A549 (cell line): ENCODE data around the gene ARHGAP10. TPM values are rescaled to one million over a fixed set of nuclear protein-coding genes. Genes with fewer than 3 reads are reported as not detected.

Experiments used
- ATAC-seq, 2 experiments: fragments of 200-7000 bp in 1 of 2; fragments of >200 bp in 1 of 2; cut with Nextera tagmentation in 1 of 2; cut with Tn5 transposase in 1 of 2; 3 replicates each; pipeline versions ENCODE4 v1.8.0 to v1.9.1; 2018 to 2020; ENCODE audit warnings: mild to moderate bottlenecking in 1 of 2, moderate library complexity in 1 of 2
- CTCF ChIA-PET: fragments of 300-600 bp; sonication (Branson Sonifier 250); formaldehyde crosslinking; extraction: SDS; loops from one replicate; lab custom pipeline; 2021; ENCODE audit warnings: antibody characterized with exemption, inconsistent platforms; lab: Yijun Ruan, JAX
- POLR2A ChIA-PET: fragments of 350-600 bp; formaldehyde crosslinking; extraction: SDS; loops from one replicate; lab custom pipeline; 2021; ENCODE audit warnings: antibody characterized with exemption, inconsistent platforms; lab: Yijun Ruan, JAX
- DNase-seq, 2 experiments: peaks; one replicate each; pipeline versions ENCODE4 v3.0.0 to v3.0.0-alpha.2; 2011 to 2016; ENCODE audit warnings: low read depth in 1 of 2, low spot score in 1 of 2
- FAIRE-seq: peaks from 2 replicates; lab custom pipeline; 2011; peaks lifted over from hg19 to GRCh38; lab: Jason Lieb, UNC
- H3K27ac ChIP-seq, 2 experiments: fragments of >200 bp; sonication (Bioruptor Twin); formaldehyde crosslinking; 3 replicates each; pipeline ENCODE4 v1.5.1; 2016 to 2017
- H3K4me1 ChIP-seq: fragments of >200 bp; sonication (Bioruptor Twin); formaldehyde crosslinking; 3 replicates; pipeline ENCODE4 v1.6.1; 2016
- H3K4me2 ChIP-seq: fragments of >200 bp; sonication (Bioruptor Twin); formaldehyde crosslinking; 3 replicates; pipeline ENCODE4 v1.6.1; 2016
- H3K4me3 ChIP-seq: fragments of >200 bp; sonication (Bioruptor Twin); formaldehyde crosslinking; 3 replicates; pipeline ENCODE4 v1.5.1; 2016
- H3K9me3 ChIP-seq: fragments of >200 bp; sonication (Bioruptor Twin); formaldehyde crosslinking; 3 replicates; pipeline ENCODE4 v1.6.1; 2016
- ATOH8 ChIP-seq: fragments of 250-450 bp; sonication (Bioruptor Pico); IDR thresholded peaks from 2 replicates; pipeline ENCODE4 v1.5.0; 2020; ENCODE audit warnings: low read depth, mild to moderate bottlenecking, moderate library complexity
- BCL3 ChIP-seq: fragments of >200 bp; sonication (Bioruptor Twin); formaldehyde crosslinking; IDR thresholded peaks from 3 replicates; pipeline ENCODE4 v1.6.1; 2016
- CBX8 ChIP-seq: fragments of 200-600 bp; sonication (generic); IDR thresholded peaks from 2 replicates; pipeline ENCODE4 v1.6.1; 2016
- CEBPB ChIP-seq, 2 experiments: fragments of >200 bp in 1 of 2; sonication (Bioruptor Twin) in 1 of 2; formaldehyde crosslinking in 1 of 2; IDR thresholded peaks; 2 replicates each; pipeline ENCODE4 v1.6.1; 2012 to 2016
- CHD4 ChIP-seq: fragments of 200-600 bp; sonication (generic); IDR thresholded peaks from 2 replicates; pipeline ENCODE4 v1.6.1; 2016; ENCODE audit warnings: antibody characterized with exemption, mild to moderate bottlenecking, borderline replicate concordance
- EHMT2 ChIP-seq: fragments of 200-600 bp; sonication (generic); IDR thresholded peaks from 2 replicates; pipeline ENCODE4 v1.6.1; 2016; ENCODE audit warnings: antibody characterized with exemption, low read depth, mild to moderate bottlenecking, moderate library complexity
- ESRRA ChIP-seq: fragments of 150-350 bp; IDR thresholded peaks from 2 replicates; pipeline ENCODE4 v1.6.1; 2014; ENCODE audit warnings: mild to moderate bottlenecking, low read length, borderline replicate concordance
- FOSL2 ChIP-seq, 2 experiments: fragments of 450-650 bp in 1 of 2; fragments of >200 bp in 1 of 2; sonication (Bioruptor Twin) in 1 of 2; formaldehyde crosslinking; IDR thresholded peaks; 2 replicates each; pipeline versions ENCODE4 v1.5.0 to v1.6.1; 2016 to 2020; ENCODE audit warnings: mild to moderate bottlenecking in 1 of 2, moderate library complexity in 1 of 2
- GATA3 ChIP-seq: IDR thresholded peaks from 2 replicates; pipeline ENCODE4 v1.6.1; 2012; ENCODE audit warnings: borderline replicate concordance
- HEYL ChIP-seq: fragments of 250-450 bp; sonication (Bioruptor Pico); IDR thresholded peaks from 2 replicates; pipeline ENCODE4 v1.8.0; 2021; ENCODE audit warnings: mild to moderate bottlenecking, moderate library complexity
- JUN ChIP-seq, 2 experiments: fragments of >200 bp; sonication (Bioruptor Twin); formaldehyde crosslinking; IDR thresholded peaks; 2 replicates in 1 of 2; 3 replicates in 1 of 2; pipeline ENCODE4 v1.6.1; 2016 to 2017
- JUNB ChIP-seq: fragments of >200 bp; sonication (Bioruptor Twin); formaldehyde crosslinking; IDR thresholded peaks from 2 replicates; pipeline ENCODE4 v1.6.1; 2016
- KDM5A ChIP-seq: fragments of 200-600 bp; sonication (generic); IDR thresholded peaks from 2 replicates; pipeline ENCODE4 v1.6.1; 2016; ENCODE audit warnings: antibody characterized with exemption, mild to moderate bottlenecking
- MAZ ChIP-seq: fragments of 150-350 bp; IDR thresholded peaks from 2 replicates; pipeline ENCODE4 v1.6.1; 2014; ENCODE audit warnings: antibody characterized with exemption, low read depth, low read length, borderline replicate concordance
- MYC ChIP-seq: IDR thresholded peaks from 2 replicates; pipeline ENCODE4 v1.6.1; 2012; ENCODE audit warnings: mild to moderate bottlenecking, inconsistent platforms, low read length, improper control_type of control experiment, borderline replicate concordance
- NFE2L2 ChIP-seq: fragments of 150-350 bp; conservative IDR thresholded peaks from 2 replicates; pipeline ENCODE4 v1.6.1; 2014; ENCODE audit warnings: low read length
- NPAS2 ChIP-seq: fragments of 250-450 bp; sonication (Bioruptor Pico); IDR thresholded peaks from 2 replicates; pipeline ENCODE4 v1.8.0; 2022; ENCODE audit warnings: mild to moderate bottlenecking, moderate library complexity, borderline replicate concordance
- PHF8 ChIP-seq: fragments of 200-600 bp; sonication (generic); IDR thresholded peaks from 2 replicates; pipeline ENCODE4 v1.6.1; 2016; ENCODE audit warnings: low read depth, mild to moderate bottlenecking, antibody characterized with exemption, moderate library complexity, borderline replicate concordance
- POLR2A ChIP-seq: IDR thresholded peaks from 2 replicates; pipeline ENCODE4 v1.6.1; 2012; ENCODE audit warnings: mild to moderate bottlenecking, low read length
- POLR2AphosphoS2 ChIP-seq: conservative IDR thresholded peaks from 2 replicates; pipeline ENCODE4 v1.6.1; 2012; ENCODE audit warnings: low read length, improper control_type of control experiment, inconsistent platforms
- RARB ChIP-seq: fragments of 250-450 bp; sonication (Bioruptor Pico); IDR thresholded peaks from 2 replicates; pipeline ENCODE4 v1.8.0; 2021; ENCODE audit warnings: mild to moderate bottlenecking, moderate library complexity
- RCOR1 ChIP-seq: fragments of 150-350 bp; IDR thresholded peaks from 2 replicates; pipeline ENCODE4 v1.6.1; 2014; ENCODE audit warnings: antibody characterized with exemption, low read length, low read depth
- RNF2 ChIP-seq: fragments of 200-600 bp; sonication (generic); IDR thresholded peaks from 2 replicates; pipeline ENCODE4 v1.6.1; 2016; ENCODE audit warnings: low read depth, mild to moderate bottlenecking, antibody characterized with exemption, moderate library complexity, borderline replicate concordance
- USF2 ChIP-seq: fragments of 450-650 bp; IDR thresholded peaks from 2 replicates; pipeline ENCODE4 v1.6.1; 2014; ENCODE audit warnings: antibody characterized with exemption
- ZSCAN20 ChIP-seq: fragments of 250-450 bp; sonication (Bioruptor Pico); IDR thresholded peaks from 2 replicates; pipeline ENCODE4 v1.8.0; 2022; ENCODE audit warnings: mild to moderate bottlenecking, moderate library complexity
- WGBS: methylation state at CpG from one replicate; pipeline ENCODE4 v1.1.6; 2017; ENCODE audit errors: missing lambda C conversion rate; 5-methylcytosine and 5-hydroxymethylcytosine counted together
- polyA plus RNA-seq, 4 experiments: library from polyadenylated mRNA; depleted of rRNA in 3 of 4; stranded (reverse); fragments of >200 nt; fragmentation: RNase III in 1 of 4; extraction: RNeasy Plus Mini Kit Qiagen cat#74134 plus additional on column Dnase treatment in 1 of 4; gene quantifications; 2 replicates in 3 of 4; 3 replicates in 1 of 4; pipeline ENCODE4 v1.2.3, GENCODE V29; 2011 to 2017
- TF ChIP-seq, protein P1 (sequence below): fragments of 150-350 bp; IDR thresholded peaks from 2 replicates; pipeline ENCODE4 v1.6.1; 2014; ENCODE audit warnings: low read depth, mild to moderate bottlenecking, low read length
- TF ChIP-seq, protein P2 (sequence below): fragments of >200 bp; sonication (Bioruptor Twin); formaldehyde crosslinking; IDR thresholded peaks from 2 replicates; pipeline ENCODE4 v1.6.1; 2016

Gene ARHGAP10
- polyA plus RNA-seq, 2 of the 4 experiments (the other 2 are of a cell fraction) = 7.0 to 7.2 TPM

DNA sequence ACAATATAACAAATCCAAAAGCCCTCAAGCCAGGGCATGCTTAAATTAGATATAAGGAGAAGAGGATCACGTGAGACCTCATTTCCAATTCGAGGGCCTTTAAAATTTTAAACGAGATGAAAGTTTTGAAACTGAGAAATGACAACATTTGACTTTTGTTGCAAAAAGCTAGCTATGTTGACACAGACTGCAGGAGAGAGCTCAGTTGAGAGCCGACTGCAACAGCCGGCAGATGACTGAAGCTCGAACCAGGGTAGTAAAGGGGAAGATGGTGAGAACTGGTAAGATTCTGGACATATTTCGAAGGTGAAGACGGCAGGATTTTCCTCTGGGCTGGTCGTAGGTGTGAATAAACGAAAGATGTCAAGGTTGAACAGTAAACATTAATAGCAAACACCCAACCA lies 48.7 kb upstream of the ARHGAP10 start:
- ATAC-seq (peak; percentile 38 to 41; a peak in 3 of 6 replicates), DNase-seq (no peak), FAIRE-seq (no peak)
- CTCF ChIA-PET = interaction anchor here (0.8 to 2.8 kb wide), 2 partner anchors 20 to 183 kb away, joined by 3 to 13 read pairs; no protein-coding TSS in a partner anchor
- no peaks in the 10 kb centered on the region for H3K9me3 ChIP-seq
- peak overlapping the region; percentile 67 for H3K4me3 ChIP-seq
- POLR2A ChIA-PET = interaction anchor here (1.4 to 1.8 kb wide), 4 partner anchors 19 to 184 kb away, joined by 4 to 10 read pairs (median 8); partner anchors contain the start of genes ARHGAP10 and TMEM184C
- H3K27ac ChIP-seq = peak overlapping the region; percentile 84 to 90
- 6% methylated on average over 10 of the region's 10 CpGs for WGBS
- no peak for TF ChIP-seq JUNB
- no peak for TF ChIP-seq RARB (CRISPR knock-in tag)
- TF ChIP-seq ZSCAN20 = no peak
- TF ChIP-seq MAZ = no peak
- no peak for TF ChIP-seq RCOR1
- TF ChIP-seq NFE2L2 = no peak
- TF ChIP-seq ESRRA = no peak
- no peak for TF ChIP-seq HEYL
- TF ChIP-seq EHMT2 = no peak
- TF ChIP-seq GATA3 = no peak
- TF ChIP-seq POLR2AphosphoS2 = no peak
- TF ChIP-seq, protein P1, sequence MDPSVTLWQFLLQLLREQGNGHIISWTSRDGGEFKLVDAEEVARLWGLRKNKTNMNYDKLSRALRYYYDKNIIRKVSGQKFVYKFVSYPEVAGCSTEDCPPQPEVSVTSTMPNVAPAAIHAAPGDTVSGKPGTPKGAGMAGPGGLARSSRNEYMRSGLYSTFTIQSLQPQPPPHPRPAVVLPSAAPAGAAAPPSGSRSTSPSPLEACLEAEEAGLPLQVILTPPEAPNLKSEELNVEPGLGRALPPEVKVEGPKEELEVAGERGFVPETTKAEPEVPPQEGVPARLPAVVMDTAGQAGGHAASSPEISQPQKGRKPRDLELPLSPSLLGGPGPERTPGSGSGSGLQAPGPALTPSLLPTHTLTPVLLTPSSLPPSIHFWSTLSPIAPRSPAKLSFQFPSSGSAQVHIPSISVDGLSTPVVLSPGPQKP = no peak
- TF ChIP-seq USF2 = no peak
- TF ChIP-seq CEBPB (IDR thresholded peaks at IDR 0.05) = no peak
- no peak for TF ChIP-seq MYC
- TF ChIP-seq KDM5A = no peak
- 0 out of 3 replicates have a peak, but pooled peaks cover 3% of the 10 kb centered on the region for H3K4me1 ChIP-seq
- peak overlapping the region; percentile 78 for H3K4me2 ChIP-seq

- TF ChIP-seq, protein P2, sequence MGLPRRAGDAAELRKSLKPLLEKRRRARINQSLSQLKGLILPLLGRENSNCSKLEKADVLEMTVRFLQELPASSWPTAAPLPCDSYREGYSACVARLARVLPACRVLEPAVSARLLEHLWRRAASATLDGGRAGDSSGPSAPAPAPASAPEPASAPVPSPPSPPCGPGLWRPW = no peak
- peak; percentile 93; the same call in 2 of the 3 replicates for TF ChIP-seq BCL3
- TF ChIP-seq PHF8 = peak; percentile 24; the same call in 1 of the 2 replicates
- TF ChIP-seq JUN (IDR thresholded peaks at IDR 0.05) = peak; percentile 72 to 92
- no peak for TF ChIP-seq GATA3
- TF ChIP-seq NPAS2 (CRISPR knock-in tag) = no peak
- peak; percentile 96 for TF ChIP-seq POLR2A
- TF ChIP-seq ATOH8 (CRISPR knock-in tag) = no peak
- TF ChIP-seq RNF2 = no peak
- TF ChIP-seq CBX8 = no peak
- no peak for TF ChIP-seq CHD4
- no peak for TF ChIP-seq FOSL2 (IDR thresholded peaks at IDR 0.05)
- peak; percentile 73 for TF ChIP-seq FOSL2 (CRISPR knock-in tag; IDR thresholded peaks at IDR 0.05)
- Histone ChIP-seq H3K4me1 (0 out of 3 replicates have a peak, but pooled peaks cover 3% of the 10 kb centered on the region), H3K4me3 (peak within 1 kb of the TSS; percentile 67), H3K27ac (peak within 1 kb of the TSS; percentile 84 to 90), H3K9me3 (no peaks in the 10 kb centered on the region), H3K4me2 (peak within 1 kb of the TSS; percentile 82)
- peak; percentile 86 to 87 for DNase-seq
- FAIRE-seq = no peak
- 4% methylated on average over 26 of the region's 69 CpGs for WGBS
- CTCF ChIA-PET = interaction anchor here (0.8 to 2.8 kb wide), 2 partner anchors 19 to 183 kb away, joined by 3 to 13 read pairs; no protein-coding TSS in a partner anchor
- POLR2A ChIA-PET = interaction anchor here (0.6 to 1.8 kb wide), 12 partner anchors 9 to 526 kb away, joined by 3 to 13 read pairs (median 4); partner anchors contain the start of genes ARHGAP10 and TMEM184C
- ATAC-seq = peak; percentile 99 to 100
Observed at GRCh38 chr4:147683717-147684700, 47.9 kb upstream of the ARHGAP10 start, which contains the start of gene PRMT9. PRMT9 (minus strand) TSS chr4:147684163; CDS start chr4:147683987, 176 bp downstream.
